Thymus (tissue), 11 donors: ENCODE results near the gene PHTF1. TPM values are rescaled to one million over a fixed set of nuclear protein-coding genes. Genes with fewer than 3 reads are reported as not detected.

Experiments
- DNase-seq, 9 donors: peaks; one replicate each; pipeline ENCODE4 v3.0.0-alpha.2; 2013; ENCODE audit warnings: low spot score in 9 of 9, low read depth in 6 of 9, missing footprints in 1 of 9
- H3K27ac ChIP-seq, 2 donors: one replicate each; pipeline ENCODE4 v1.5.1; 2013; ENCODE audit warnings: control low read depth in 1 of 2, low read depth in 1 of 2, low read length in 1 of 2, mild to moderate bottlenecking in 1 of 2, moderate library complexity in 1 of 2
- H3K27me3 ChIP-seq, 2 donors: one replicate each; pipeline ENCODE4 v1.5.1; 2013; ENCODE audit warnings: low read length in 1 of 2; ENCODE audit not compliant: control insufficient read depth in 2 of 2, insufficient read depth in 1 of 2
- H3K36me3 ChIP-seq, 2 donors: one replicate each; pipeline ENCODE4 v1.5.1; 2013; ENCODE audit warnings: low read length in 1 of 2, mild to moderate bottlenecking in 1 of 2, moderate library complexity in 1 of 2; ENCODE audit not compliant: control insufficient read depth in 2 of 2, insufficient read depth in 2 of 2
- H3K4me1 ChIP-seq, 2 donors: one replicate each; pipeline ENCODE4 v1.5.1; 2013; ENCODE audit warnings: low read length in 2 of 2; ENCODE audit not compliant: control insufficient read depth in 2 of 2, insufficient read depth in 2 of 2
- H3K4me3 ChIP-seq, 2 donors: one replicate each; pipeline ENCODE4 v1.5.1; 2013; ENCODE audit warnings: low read length in 2 of 2, control low read depth in 1 of 2, mild to moderate bottlenecking in 1 of 2
- H3K9me3 ChIP-seq, 2 donors: one replicate each; pipeline ENCODE4 v1.5.1; 2013; ENCODE audit warnings: low read length in 1 of 2, mild to moderate bottlenecking in 1 of 2; ENCODE audit not compliant: control insufficient read depth in 2 of 2, insufficient read depth in 1 of 2
- WGBS: extraction: QIAGEN DNeasy Blood & Tissue Kit; methylation state at CpG from one replicate; pipeline ENCODE4 v1.1.7; 2013; 5-methylcytosine and 5-hydroxymethylcytosine counted together
- polyA plus RNA-seq: library from polyadenylated mRNA; stranded (reverse); fragments of 200-250 nt; gene quantifications from one replicate; pipeline ENCODE4 v1.2.3, GENCODE V29; 2013
- total RNA-seq: library from RNA; stranded (reverse); fragments of 120-200 nt; gene quantifications from one replicate; pipeline ENCODE4 v1.2.4, GENCODE V29; 2013
- donor health status: healthy.

The PHTF1 gene
- total and polyA plus RNA-seq, 2 donors = 6.1 to 9.8 TPM

DNA sequence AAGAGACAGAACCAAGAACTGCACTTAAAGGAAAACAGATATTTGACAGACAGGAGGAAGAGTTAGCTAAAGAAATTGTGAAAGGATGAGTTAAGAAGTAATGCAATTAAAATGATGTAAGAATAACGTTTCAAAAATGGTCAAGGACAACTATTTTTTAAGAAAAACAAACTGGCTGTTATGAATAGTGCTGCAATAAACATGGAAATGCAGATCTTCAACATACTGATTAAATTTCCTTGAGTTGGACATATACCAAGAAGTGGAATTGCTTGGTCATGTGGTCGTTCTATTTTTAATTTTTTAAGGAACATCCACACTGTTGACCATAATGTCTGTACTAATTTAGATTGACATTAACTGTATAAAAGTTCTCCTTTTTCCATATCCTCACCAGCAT is 23.1 kb upstream of the PHTF1 start:
- Histone ChIP-seq H3K4me1 (peaks cover 19 to 24% of the 10 kb centered on the region in 2 donors), H3K4me3 (no peak overlapping the region), H3K27me3 (no peaks in the 10 kb centered on the region), H3K27ac (no peak overlapping the region), H3K9me3 (no peaks in the 10 kb centered on the region), H3K36me3 (peaks cover 0 to 3% of the 10 kb centered on the region in 2 donors)
- WGBS = 71% methylated on average over 2 of the region's 2 CpGs
- no peak for DNase-seq

DNA sequence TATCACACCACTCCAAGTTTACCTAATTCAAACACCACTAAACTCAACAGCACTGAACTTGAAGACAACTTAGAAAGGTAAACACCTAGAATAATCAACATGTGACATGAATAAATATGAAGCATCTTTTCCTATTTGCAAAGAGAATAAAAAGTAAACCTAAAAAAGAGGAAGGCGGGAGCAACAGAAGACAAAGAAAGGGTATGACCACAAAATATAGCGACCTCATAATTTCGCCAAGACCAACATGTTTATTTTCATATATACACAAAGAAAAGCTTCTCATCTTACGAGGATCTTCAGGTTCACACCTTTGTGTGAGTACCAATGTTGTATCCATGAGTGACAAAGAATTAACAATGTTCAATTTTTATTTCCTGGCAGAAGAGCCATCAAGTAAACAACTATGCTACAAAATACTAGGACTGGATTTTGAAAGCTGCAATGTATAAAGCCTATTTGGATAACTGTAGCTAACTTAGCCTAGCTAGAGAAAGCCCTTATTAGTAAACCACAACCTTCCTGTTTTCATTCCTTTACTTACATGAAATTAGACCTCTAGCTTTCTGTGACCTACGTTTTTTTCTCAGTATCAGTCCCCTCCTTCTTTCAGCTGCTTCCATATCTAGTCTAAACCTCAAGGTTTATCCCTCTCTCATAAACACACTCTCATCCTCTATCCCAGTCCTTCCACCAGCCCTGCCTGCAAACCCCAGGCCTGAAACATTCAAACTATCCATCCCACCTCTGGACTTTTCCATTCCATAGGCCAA is 21.3 kb upstream of the PHTF1 start:
- 25% methylated on average over 5 of the region's 5 CpGs for WGBS
- H3K27me3 ChIP-seq = no peaks in the 10 kb centered on the region
- H3K9me3 ChIP-seq = no peaks in the 10 kb centered on the region
- H3K36me3 ChIP-seq = peaks cover 8 to 20% of the 10 kb centered on the region in 2 donors
- peak in 2 of 9 donors; percentile 9 to 38 for DNase-seq
- peak overlapping the region in 1 of 2 donors; percentile 39 for H3K27ac ChIP-seq
- no peak overlapping the region for H3K4me3 ChIP-seq
- H3K4me1 ChIP-seq = peaks cover 19 to 24% of the 10 kb centered on the region in 2 donors

DNA sequence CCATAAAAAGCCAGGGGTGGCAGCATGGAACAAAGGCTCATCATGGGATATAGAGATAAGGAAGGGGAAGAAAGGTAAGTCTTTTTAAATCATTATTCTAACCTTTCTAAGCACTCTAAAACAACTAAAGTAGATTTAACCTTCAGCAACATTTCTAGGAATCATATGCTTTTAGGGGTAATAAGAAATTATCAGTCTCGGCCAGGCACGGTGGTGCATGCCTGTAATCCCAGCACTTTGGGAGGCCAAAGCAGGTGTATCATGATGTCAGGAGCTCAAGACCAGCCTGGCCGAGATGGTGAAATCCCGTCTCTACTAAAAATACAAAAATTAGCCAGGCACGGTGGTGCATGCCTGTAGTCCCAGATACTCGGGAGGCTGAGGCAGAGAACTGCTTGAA is 20.3 kb upstream of the PHTF1 start:
- H3K27me3 ChIP-seq = no peaks in the 10 kb centered on the region
- no peak overlapping the region for H3K4me3 ChIP-seq
- H3K4me1 ChIP-seq = peaks cover 18 to 22% of the 10 kb centered on the region in 2 donors
- WGBS = 97% methylated on average over 6 of the region's 6 CpGs
- no peak overlapping the region for H3K27ac ChIP-seq
- H3K36me3 ChIP-seq = peaks cover 13 to 22% of the 10 kb centered on the region in 2 donors
- no peaks in the 10 kb centered on the region for H3K9me3 ChIP-seq
- DNase-seq = no peak

DNA sequence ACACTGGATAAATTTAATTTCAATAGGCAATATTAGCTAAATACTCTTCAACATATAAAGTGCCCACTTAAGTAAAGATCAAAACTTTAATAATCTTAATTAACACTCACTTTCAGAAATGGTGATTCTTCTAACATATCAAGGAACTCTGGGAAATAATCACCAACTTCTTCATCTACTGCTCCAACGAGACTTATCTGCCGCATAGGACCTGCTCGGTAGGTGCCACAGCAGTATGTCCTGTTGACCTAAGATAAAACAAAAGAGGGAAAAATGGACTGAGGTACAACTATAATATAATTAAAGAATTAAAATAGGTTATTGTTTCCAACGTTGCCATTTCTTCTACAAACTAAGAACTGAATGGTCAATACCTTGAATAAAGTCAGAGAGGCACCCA is 18.3 kb upstream of the PHTF1 start:
- H3K27ac ChIP-seq = no peak overlapping the region
- DNase-seq = no peak
- no peaks in the 10 kb centered on the region for H3K27me3 ChIP-seq
- 98% methylated on average over 4 of the region's 4 CpGs for WGBS
- H3K4me3 ChIP-seq = no peak overlapping the region
- peaks cover 15 to 24% of the 10 kb centered on the region in 2 donors for H3K36me3 ChIP-seq
- H3K9me3 ChIP-seq = no peaks in the 10 kb centered on the region
- H3K4me1 ChIP-seq = peaks cover 6 to 9% of the 10 kb centered on the region in 2 donors

DNA sequence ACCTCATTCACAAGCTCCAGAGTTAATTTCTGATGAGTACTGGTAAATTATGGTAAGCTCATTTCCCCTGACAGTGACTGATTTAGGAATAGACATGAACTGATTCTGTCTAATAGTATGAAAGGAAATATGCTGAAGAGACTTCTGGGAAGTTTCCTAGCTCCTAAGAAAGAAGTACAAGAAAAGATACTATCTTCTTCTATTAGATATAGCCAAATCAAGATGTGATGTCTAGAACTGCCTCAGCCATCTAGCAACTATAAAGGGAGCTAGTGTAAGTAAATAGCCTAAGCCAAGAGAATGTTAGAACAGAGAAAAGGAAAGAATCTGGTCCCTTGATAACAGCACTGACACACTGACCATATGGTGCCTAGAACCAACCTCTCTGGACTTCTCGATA is 10.7 kb upstream of the PHTF1 start:
- Histone ChIP-seq H3K4me1 (no peaks in the 10 kb centered on the region), H3K27me3 (no peaks in the 10 kb centered on the region), H3K9me3 (no peaks in the 10 kb centered on the region), H3K4me3 (no peak overlapping the region), H3K27ac (no peak overlapping the region), H3K36me3 (peaks cover 21 to 36% of the 10 kb centered on the region in 2 donors)
- no peak for DNase-seq
- WGBS = 99% methylated on average over 1 of the region's 1 CpG

DNA sequence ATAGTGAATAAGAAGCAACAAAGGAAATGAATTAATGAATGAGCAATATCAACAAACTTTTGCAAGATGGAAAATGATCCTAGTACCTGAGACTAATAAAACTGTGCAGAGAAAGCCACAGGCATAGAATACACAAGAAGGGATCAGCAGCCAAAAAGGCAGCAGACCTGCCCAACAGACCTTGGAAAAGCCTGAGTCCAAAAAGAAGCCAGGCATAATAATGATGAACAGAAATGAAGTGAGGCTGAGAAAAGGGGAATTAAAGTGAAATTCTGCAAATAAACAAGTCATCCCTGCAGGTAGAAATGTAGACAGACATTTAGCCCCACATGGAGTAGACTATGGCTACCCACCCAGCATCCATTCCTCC is 10.3 kb upstream of the PHTF1 start:
- no peak for DNase-seq
- Histone ChIP-seq H3K4me1 (no peaks in the 10 kb centered on the region), H3K9me3 (no peaks in the 10 kb centered on the region), H3K36me3 (peaks cover 19 to 36% of the 10 kb centered on the region in 2 donors), H3K27ac (no peak overlapping the region), H3K27me3 (no peaks in the 10 kb centered on the region), H3K4me3 (no peak overlapping the region)

DNA sequence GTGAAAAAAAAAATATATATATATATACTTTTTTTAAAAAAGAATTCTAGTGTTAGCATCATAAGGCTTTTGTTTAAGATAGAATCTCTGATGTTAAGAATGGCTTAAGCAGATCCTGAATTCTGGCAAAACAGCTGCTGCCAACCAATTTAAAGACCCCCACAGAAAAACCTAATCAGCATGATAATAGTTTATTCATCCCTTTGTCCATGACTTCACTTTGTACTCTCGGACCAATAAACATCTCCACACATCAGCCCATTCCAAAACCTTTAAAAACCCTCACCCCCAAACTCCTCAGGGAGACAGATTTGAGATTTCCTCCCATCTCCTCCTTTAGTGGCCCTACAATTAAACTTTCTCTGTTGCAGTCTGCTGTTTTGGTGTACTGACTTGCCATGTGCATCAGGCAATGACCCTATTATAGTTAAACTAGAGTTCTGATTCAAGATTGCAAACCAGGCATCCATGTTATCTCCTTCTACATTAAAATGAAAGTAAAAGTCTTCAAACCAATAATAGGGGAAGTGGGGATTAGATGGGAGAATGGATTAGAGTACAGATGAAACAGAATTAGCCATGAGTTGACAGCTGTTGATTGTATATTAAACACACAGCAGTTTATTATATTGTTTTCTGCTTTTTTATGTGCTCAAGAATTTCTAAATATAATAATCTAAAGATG is 9.8 kb upstream of the PHTF1 start:
- Histone ChIP-seq H3K9me3 (no peaks in the 10 kb centered on the region), H3K36me3 (peaks cover 16 to 35% of the 10 kb centered on the region in 2 donors), H3K4me3 (no peak overlapping the region), H3K4me1 (no peaks in the 10 kb centered on the region), H3K27ac (no peak overlapping the region), H3K27me3 (no peaks in the 10 kb centered on the region)
- 100% methylated on average over 1 of the region's 1 CpG for WGBS
- DNase-seq = no peak

DNA sequence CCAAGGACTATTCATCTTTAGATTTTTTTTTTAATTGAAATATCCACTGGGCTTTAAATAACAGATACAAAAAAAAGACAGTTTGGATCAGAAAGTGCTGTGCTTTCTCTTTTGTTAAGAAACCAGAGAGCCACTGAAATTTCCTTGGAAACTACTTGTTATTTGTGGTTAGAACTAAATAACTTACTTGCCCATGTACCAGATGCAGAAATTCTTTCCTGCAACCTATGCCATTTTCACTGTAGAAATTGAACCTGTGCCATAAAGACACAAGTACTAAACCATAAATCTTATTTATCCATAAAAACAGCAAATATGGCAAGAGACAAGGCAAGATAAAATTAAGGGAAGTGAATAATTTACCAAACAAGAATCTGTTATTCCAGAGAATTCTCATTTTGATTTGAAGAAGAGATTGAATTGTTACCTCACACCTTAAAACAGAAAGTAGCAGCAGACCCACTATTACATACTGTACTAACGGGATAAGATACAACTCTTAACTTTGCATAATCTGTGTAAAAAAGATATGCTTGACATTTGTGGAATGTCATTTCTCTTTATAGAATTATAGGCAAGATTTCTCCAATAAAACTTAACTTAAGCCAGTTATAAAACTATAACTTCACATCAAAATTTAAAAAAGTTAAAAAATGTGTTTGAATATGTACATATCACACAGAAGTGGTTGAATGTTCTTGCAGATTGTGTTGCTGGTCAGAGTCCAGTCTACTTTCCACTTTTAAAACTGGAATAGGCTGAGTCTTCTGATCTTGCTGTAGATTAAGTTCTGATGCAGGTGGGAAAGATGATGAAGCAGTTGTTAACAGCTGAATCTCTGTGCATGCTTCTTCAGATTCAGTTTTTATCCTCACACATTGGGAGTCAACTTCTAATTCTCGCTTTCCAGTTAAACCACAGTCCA is 6.3 kb upstream of the PHTF1 start:
- no peak for DNase-seq
- 99% methylated on average over 2 of the region's 2 CpGs for WGBS
- no peaks in the 10 kb centered on the region for H3K9me3 ChIP-seq
- peaks cover 16 to 31% of the 10 kb centered on the region in 2 donors for H3K36me3 ChIP-seq
- H3K27me3 ChIP-seq = no peaks in the 10 kb centered on the region
- no peak overlapping the region for H3K4me3 ChIP-seq
- no peak overlapping the region for H3K27ac ChIP-seq
- H3K4me1 ChIP-seq = no peaks in the 10 kb centered on the region

DNA sequence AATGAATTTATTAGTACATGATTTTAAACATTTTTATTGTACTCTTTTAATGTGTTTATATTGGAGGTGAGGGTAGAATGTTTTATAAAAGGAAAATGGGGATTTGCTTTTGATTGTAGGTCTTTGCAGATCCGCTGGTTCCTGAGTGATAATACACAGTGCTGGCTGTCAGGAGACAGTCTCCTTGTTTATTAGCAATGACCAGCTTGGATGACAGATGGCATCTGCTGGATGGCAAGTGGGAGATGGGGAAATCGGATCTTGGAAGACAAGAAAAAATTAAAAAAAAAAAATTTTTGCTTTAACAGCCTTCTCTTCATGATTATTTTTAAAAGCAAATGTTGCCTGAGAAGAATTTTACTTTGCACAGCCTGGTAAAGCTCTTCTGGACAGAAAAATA is 4.4 kb upstream of the PHTF1 start:
- Histone ChIP-seq H3K4me3 (no peak overlapping the region), H3K27ac (no peak overlapping the region), H3K9me3 (no peaks in the 10 kb centered on the region), H3K4me1 (peaks cover 0 to 7% of the 10 kb centered on the region in 2 donors), H3K27me3 (no peaks in the 10 kb centered on the region), H3K36me3 (peaks cover 13 to 31% of the 10 kb centered on the region in 2 donors)
- WGBS = 99% methylated on average over 2 of the region's 2 CpGs
- DNase-seq = no peak
